Activated naive CD4-positive, alpha-beta T cell (primary cell): ENCODE results near the gene ST6GALNAC2.
"Not testable (repeated sequence)": the region's sequence is repeated elsewhere in the genome, so short reads cannot be mapped to it uniquely, and the experiment has no call there.

Experiments used
- DNase-seq, 4 experiments: peaks; one replicate each; lab custom pipeline; 2025; lab: John Stamatoyannopoulos, UW

ST6GALNAC2 gene

DNA sequence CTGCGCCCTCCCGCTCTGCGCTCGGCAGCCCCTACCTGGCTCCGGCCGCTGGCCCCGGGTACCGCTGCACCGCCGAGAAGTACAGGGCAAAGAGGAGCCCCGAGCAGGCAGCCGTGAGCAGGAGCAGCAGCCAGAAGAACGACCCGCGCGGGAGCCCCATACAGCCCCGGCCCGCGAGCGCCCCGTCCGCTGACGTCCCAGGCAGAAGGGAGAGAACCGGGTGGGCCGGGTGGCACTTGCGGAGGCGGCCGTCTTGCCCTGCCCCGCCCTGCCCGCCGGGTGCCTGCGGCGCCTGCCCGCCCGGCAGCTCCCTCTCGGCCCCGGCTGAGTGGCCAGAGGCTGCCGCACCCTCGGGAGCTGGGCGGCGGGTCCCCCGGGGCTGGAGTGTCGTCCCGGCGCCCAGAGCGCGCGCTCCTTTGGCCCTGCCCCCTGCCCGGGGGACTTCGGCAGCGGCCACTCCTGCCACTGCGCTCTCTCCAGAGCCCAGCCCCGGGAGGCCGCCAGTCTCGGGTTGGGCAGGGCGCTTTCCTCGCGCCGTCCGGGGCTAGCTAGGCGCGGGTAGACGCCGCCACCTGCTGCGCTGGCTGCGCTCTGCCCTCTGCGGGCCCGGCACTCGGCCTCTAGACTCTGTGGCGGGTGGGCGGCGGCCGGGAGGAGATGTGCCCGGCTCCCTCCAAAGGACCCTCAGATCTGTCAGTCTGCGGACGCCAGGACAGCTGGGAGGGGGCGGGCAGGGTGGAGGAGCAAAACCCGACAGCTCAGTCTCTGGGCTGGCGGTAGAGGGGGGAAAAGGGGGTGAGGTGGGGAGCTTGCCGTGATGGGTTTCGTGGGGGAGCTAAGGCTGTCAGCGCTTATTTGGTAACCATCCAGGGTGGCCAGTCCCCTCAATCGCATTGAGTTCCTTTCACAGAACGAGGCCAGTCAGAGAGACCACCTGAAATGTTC, at the start of gene ST6GALNAC2:
TSS of gene ST6GALNAC2 (minus strand) at position 212 of the 945 bp plus-strand sequence. CDS start at position 160, 52 bp downstream.
- peak in 1 of 4 experiments; percentile 10 for DNase-seq

DNA sequence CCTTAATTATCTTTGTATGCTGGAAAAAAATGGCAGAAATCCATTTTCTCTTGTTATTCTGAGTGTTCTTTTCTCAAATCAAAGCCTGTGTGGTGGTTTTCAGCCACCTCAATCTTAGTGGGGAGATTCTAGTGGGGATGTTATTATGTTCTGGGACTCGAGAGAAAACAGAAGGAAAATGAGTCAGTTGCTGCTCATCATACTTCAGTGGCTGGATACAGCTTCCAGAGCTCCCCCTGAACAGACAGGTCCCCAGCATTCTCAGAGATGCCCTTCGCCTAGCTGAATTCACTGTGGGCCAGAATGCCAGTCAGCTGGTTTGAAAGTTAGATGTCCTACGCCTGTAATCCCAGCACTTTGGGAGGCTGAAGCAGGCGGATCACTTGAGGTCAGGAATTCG, 49.4 kb upstream of the ST6GALNAC2 start:
- no peak for DNase-seq

DNA sequence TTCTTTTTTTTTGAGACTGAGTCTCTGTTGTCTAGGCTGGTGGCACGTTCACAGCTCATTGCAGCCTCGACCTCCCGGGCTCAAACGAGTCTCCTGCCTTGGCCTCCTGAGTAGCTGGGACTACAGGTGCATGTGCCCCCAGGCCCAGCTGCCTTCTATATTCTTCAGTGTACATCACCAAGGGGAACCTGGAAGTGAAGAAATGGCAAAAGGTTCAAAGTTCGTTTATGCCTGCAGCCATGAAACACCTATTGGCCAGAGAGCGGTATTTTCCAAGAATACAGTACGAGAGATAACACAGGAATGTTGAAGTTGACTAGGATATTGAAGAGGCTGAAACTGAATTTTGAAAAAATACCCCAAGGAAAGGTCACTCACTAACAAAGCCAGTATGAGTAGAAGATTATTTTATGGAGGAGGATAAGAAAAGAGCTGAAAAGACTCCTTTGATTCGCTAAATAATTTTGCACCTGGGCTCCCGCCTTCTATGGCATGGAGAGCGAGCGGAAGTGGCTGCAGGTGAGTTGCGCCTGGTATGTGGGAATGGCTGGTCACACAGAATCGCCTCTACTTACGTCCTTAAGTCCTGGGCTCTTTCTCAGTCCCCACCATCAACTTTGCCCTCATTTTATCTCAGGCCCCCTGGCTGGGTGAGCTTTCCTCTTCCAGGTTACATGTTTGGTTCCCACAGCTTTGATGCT, 48.1 kb upstream of the ST6GALNAC2 start:
- DNase-seq, result no peak

DNA sequence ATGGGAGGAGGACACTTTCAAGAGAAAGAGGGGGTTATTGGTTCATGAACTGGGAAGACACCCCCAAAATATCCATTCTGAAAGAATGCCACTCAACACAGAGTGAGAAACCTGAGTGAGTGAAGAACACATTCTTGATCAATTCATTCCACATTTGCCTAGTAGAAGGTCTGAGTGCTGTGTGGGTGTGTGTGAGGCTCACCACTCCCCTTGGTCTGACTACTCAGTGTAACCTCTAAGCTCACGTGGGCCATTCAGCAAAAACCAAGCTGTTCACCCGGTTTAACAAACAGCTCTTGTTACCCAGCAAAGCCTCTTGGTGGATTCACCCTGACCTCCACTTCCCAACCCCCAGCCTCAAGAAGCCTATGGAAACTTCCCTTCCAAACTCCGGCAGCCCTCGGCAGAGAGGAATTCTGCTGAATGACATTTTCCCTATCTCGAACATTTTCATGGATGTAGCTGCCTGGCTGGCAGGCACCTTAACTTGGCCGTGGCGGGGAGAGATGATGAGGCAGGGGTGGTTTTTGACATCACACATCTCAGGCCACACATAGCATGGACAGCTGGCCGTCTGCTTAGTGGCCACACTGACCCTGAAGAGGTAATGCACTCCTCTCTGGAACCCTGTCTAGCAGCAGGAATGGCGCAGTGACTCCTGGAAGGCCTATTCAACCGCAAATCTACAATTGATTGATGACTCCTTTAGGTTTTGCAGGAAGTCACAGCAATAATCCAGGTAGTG, 46.3 kb upstream of the ST6GALNAC2 start:
- no peak for DNase-seq

DNA sequence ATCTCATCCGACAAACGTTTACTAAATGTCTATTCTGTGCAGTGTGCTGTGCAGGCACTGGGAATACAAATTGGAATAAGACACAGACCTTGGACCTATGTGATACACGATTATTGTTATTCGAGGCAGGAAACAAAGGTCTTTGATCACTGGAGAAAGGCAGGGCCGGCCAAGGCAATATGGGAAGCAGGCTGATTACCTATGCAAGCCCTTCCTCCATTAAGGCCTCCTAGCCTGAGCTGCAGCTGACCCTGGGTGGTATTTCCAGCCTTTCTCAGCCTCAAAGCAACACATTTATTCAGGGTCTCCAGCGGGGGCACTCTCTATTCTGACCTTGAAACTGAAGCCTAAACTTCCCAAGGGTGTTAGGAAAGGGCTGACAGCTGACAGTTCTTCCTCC, 44.5 kb upstream of the ST6GALNAC2 start:
- no peak for DNase-seq

DNA sequence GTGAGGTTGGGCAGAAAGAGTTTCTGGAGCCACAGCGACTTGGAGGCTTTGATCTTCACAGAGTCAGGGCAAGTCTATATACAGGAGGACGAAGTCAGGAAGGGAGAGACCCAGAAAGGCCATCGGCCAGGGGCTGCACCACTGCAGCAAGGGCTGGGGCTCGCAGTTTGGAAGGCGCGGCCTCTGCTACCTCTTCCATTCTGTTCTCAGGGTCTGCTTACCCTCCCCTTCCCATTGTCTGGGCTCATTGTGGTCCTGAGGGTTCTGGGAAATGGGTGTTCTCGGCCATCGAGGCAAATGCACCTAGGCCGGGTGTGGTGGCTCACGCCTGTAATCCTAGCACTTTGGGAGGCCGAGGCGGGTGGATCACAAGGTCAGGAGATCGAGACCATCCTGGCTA, 41.9 kb upstream of the ST6GALNAC2 start:
- DNase-seq, result no peak

DNA sequence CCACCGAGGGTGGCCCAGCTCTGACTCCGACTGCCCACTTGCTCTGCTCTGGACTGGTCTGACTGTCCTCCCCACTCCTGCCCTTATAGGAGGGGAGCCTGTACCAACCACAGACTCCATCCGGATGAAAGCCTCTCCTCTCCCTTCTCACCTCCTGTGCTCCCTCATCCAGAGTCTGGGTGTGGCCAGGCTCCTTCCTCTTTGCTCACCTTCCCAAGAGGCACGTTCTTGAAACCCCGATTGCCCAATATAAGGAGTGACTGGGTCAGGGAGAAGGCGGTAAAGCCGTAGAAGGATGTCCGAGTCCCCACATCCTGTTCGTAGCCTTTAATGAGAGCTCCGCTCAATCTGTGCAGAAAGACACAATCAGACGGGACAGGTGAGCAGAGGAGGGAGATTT, 40.8 kb upstream of the ST6GALNAC2 start:
- no peak for DNase-seq

DNA sequence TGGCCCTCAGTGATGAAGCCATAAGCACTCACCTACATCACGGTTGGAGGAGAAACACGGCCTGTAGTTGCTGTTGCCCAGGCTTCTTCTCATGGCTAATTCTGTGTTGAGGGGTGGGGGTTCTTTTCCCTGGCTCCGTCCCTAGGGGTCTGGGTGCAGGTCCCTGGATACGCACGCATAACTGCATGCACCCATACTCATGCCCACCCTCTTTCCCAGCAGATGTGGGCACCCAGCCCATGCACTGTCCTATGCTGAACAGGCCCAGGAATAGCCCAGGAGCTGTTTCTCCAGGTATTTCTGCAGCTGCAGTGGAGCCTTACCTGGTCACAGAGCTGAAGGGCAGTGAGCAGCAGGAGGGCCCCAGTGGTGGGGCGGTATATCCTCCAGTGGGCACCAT, 39.8 kb upstream of the ST6GALNAC2 start:
- DNase-seq, result no peak

DNA sequence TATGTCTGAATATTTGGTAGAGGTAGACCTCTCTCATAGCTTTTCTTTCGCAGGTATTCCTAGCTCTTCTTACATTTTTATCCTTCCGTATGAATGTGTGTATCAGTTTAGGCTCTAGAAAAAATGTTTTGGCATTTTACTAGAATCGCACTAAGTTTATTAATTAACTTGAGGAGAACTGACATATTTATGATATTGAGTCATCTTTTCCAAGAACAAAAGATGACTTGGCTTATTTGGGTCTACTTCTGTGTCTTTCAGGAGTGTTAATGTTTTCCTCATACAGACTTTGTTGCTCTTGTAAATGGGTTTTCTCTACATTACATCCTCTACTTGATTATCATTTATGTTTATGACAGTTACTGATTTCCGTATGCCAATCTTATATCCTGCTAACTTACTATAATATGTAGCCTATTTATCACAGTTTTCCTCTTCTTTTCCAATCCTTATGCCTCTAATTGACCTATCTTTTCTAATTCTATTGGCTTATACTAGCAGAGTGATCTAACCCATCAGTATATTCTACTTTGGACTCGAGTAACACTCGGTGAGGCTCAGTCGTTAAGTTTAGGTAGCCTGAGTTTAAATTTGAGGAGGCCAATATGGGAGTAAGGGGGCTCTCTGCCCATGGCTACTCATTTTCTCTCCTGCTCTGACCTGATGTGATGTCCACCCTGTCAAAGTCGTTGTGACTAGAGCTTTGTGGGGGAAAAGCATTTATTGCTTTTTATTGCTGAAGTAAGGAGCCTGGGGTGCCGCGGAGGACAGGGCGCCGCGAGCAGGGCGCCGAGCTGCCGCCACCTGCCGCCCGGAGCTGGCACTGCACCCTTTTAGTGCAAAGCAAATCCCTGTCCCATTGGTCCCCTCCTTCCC, 37.8 kb upstream of the ST6GALNAC2 start:
- DNase-seq, result peak; percentile 34 to 70 (median 58)

DNA sequence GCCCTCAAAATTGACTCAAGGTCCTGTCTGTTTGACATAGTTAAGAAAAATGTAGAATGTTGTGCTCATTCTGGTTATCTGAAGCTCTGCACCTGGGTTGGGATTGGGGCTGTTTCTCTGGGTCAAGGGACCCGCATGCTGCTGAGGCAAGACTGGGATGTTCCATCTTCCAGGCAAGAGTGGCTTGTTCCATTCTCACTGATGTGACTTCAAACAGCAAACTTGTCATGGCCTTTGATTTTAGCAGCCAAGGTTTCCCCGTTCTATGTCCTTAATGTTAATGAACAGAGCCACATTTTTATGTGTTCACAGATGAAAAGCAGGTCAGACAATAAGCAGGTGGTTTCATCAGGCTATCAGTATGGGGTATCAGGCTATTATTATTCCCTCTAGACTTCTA, 32.2 kb upstream of the ST6GALNAC2 start:
- no peak for DNase-seq

DNA sequence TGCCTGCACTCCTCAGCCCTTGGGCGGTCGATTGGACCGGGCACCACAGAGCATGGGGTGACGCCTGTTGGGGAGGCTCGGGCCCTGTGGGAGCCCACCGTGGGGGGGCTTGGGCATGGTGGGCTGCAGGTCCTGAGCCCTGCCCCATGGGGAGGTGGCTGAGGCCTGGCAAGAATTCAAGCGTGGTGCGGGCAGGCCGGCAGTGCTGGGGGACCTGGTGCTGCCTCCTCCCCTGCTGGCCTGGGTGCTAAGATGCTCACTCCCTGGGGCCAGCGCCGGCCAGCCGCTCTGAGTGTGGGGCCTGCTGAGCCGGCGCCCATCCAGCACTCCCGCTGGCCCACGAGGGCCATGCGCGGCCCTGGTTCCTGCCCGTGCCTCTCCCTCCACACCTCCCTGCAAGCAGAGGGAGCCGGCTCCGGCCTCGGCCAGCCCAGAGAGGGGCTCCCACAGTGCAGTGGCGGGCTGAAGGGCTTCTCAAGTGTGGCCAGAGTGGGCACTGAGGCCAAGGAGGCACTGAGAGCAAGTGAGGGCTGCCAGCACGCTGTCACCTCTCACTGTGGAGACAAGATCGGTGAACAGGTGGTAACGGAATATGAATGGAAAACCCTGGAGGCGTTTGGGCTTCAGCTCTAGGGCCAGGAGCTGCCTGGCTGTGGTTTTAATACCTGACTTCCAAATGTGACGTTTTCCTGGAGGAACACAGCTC, 29.4 kb upstream of the ST6GALNAC2 start:
- no peak for DNase-seq

DNA sequence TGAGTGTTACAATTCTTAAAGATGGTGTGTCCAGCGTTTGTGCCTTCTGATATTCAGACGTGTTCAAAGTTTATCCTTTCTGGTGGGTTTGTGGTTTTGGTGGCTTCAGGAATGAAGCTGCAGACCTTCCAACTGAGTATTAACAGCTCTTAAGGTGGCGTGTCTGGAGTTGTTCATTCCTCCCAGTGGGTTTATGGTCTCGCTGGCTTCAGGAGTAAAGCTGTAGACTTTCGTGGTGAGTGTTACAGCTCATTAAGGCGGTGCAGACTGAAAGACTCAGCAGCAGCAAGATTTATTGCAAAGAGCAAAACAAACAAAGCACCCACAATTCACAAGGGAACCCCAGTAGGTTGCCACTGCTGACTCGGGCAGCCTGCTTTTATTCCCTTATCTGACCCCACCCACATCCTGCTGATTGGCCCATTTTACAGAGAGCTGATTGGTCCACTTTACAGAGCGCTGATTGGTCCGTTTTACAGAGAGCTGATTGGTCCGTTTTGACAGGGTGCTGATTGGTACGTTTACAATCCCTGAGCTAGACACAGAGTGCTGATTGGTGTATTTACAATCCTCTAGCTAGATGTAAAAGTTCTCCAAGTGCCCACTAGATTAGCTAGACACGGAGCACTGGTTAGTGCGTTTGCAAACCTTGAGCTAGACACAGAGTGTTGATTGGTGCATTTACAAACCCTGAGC, 28.6 kb upstream of the ST6GALNAC2 start:
- DNase-seq, result not testable (repeated sequence)

DNA sequence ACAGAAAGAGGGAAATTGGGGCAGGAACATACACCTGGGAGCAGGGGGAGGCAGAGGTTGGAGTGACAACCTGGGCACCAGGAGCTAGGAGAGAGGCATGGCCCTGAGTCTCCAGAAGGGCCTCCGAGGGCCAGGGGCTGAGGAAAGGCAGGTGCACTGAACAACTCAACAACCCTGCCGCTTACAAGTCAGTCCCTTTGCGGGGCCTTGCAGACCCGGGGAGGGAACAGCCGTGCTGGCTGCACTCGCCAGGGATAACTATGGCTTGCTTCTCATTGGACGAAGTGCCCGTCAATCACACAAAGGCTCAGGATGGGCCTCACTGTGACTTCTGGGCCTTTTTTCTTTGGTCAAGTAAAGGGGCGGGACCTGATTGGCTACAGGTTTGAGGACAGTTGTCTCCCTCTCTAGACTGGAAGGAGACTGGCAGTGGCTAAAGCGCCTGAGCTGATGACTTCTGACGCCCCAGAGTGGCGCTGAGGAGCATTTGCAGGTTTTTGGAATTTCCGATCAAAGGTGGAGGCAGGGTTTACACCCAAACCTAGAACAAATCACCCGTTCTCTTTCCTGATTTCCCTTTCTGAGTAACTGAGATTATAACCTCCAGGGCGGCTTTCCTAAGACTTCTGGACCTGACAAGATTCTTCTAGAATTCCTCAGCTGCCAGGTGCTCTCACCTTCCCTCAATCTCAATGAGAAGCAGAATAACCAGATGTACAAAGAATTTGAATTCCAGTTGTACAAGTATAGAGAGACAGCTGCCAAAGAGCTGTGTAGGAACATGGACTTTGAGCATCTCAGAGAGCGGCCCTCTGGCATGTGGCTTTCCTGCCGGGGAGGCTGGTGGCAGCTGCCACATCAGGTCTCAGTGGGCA, 27.6 kb upstream of the ST6GALNAC2 start:
- no peak for DNase-seq

DNA sequence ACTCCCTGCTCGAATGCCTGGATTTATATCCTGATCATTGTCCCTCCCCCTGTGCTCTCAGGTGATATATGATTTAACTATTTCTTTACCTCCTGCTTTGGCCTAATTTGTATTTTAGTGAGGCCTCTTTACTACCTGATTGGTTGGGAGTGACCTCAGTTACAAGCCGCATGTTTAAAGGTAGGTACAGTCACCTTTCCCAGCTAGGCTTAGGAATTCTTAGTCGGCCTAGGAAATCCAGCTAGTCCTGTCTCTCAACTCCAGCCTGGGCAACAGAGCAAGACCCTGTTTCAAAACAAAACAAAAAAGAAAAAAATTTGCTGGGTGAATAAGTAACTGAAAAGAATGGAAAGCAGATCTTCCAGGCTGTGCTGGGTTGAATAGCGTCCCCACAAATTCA, 26.8 kb upstream of the ST6GALNAC2 start:
- DNase-seq, result no peak

DNA sequence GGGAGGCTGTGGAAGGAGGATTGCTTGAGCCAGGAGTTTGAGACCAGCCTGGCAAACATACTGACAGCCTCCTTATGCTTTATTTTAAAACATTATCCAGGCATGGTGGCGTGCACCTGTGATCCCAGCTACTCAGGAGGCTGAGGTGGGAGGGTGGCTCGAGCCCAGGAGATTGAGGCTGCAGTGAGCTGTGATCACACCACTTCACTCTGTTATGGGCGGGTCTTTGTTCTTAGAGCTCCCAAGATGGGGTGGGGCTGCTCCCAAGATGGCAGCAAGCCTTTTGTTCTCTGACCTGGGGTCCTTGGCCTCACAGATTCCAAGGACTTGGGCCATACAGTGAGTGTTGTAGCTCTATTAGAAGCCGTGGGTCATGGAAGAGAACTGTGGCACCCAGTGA, 26.1 kb upstream of the ST6GALNAC2 start:
- DNase-seq, result no peak

DNA sequence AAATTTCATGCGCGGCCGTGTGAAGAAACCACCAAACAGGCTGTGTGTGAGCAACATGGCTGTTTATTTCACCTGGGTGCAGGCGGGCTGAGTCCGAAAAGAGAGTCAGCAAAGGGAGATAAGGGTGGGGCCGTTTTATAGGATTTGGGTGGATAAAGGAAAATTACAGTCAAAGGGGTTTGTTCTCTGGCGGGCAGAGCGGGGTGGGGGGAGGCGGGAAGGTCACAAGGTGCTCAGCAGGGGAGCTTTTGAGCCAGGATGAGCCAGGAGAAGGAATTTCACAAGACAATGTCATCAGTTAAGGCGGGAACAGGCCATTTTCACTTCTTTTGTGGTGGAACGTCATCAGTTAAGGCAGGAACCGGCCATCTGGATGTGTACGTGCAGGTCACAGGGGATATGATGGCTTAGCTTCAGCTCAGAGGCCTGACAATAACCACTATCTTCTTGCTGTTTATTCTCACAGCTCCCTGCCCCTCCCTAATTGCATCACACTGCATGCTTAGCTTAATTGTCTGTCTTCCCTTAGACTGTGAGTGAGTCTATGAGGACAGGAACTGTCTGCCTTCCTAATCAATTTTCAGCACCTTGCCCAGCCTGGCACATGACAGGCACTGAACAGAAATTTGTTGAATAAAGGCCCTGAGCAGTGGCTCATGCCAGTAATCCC, 25.6 kb upstream of the ST6GALNAC2 start:
- not testable (repeated sequence) for DNase-seq

DNA sequence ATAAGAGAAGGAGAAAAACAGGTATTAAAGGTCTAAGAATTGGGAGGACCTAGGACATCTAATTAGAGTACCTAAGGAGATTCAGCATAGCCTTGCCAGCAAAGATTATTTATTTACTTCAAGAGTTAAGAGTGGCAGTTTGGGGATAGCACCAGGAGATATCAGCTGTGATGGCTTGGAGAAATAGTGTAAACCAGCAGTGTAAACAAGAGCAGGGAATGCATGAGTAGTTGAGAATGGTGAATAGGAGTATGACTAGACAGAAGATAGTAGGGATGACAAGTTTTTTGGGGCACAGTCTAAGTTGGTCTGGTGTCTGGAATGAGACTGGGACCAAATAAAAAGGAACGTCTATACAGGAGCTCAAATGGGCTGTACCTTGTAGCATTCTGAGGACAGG, 21.0 kb upstream of the ST6GALNAC2 start:
- DNase-seq, result not testable (repeated sequence)

DNA sequence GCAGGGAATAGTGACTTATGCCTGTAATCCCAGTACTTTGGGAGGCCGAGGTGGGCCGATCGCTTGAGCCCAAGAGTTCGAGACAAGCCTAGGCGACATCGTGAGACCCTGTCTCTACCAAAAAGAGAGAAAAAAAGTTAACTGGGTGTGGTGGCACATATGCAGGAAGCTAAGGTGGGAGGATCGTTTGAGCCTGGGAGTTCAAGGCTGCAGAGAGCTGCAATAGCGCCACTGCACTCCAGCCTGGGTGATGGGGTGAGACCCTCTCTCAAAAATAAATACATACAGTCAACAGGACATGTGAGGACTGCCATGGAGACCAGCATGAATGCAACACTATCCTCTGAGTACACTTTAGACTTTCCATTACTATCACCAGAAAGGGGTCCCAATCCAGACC, 15.4 kb upstream of the ST6GALNAC2 start:
- no peak for DNase-seq
